ENCODE results near the gene TM9SF3.

TM9SF3 gene

DNA sequence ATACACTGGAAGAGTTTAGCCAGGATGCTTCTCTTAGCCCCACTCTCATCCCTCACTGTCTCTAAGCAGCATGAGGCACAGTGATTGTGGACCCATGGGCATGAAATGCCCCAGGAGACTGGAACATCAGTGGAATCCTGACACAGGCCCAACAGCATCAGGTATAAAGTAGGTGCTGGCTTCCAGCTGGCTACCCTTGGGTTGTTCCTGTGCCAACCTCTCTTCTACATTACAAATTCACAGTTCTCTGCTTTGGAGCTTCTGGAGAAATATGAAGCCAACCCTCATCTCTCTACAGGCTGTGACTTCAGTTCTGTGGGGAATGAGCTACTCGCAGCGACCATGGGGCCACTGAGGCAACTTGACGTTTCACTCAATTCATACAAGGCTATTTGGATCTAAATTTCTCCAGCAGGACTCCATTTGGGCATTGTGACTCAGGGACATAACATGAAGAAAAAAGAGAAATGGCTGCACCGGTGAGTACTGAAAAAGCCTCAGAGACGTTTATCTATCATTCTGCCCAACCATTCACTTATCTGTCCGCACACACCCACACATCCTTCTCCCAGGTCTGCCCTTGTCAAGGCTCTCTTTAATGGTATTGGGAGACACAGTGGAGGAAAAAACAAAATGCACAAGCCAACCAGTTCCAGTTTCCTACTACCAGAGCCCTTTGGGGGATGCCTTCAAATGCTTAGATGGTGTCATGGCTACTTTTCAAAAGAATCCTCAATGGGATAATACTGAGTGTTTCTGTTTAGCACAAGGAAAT lies 35.4 kb upstream of the TM9SF3 start:
- H3K4me3 ChIP-seq (ENCODE audit: control insufficient read depth, low read depth, low read length) = no peak overlapping the region
- no peak for DNase-seq (ENCODE audit: low read depth)
- TF ChIP-seq, protein P1, sequence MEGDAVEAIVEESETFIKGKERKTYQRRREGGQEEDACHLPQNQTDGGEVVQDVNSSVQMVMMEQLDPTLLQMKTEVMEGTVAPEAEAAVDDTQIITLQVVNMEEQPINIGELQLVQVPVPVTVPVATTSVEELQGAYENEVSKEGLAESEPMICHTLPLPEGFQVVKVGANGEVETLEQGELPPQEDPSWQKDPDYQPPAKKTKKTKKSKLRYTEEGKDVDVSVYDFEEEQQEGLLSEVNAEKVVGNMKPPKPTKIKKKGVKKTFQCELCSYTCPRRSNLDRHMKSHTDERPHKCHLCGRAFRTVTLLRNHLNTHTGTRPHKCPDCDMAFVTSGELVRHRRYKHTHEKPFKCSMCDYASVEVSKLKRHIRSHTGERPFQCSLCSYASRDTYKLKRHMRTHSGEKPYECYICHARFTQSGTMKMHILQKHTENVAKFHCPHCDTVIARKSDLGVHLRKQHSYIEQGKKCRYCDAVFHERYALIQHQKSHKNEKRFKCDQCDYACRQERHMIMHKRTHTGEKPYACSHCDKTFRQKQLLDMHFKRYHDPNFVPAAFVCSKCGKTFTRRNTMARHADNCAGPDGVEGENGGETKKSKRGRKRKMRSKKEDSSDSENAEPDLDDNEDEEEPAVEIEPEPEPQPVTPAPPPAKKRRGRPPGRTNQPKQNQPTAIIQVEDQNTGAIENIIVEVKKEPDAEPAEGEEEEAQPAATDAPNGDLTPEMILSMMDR (IDR thresholded peaks at IDR 0.05; ENCODE audit: control insufficient read depth, insufficient read depth, low read depth, low read length, missing control alignments) = no peak

DNA sequence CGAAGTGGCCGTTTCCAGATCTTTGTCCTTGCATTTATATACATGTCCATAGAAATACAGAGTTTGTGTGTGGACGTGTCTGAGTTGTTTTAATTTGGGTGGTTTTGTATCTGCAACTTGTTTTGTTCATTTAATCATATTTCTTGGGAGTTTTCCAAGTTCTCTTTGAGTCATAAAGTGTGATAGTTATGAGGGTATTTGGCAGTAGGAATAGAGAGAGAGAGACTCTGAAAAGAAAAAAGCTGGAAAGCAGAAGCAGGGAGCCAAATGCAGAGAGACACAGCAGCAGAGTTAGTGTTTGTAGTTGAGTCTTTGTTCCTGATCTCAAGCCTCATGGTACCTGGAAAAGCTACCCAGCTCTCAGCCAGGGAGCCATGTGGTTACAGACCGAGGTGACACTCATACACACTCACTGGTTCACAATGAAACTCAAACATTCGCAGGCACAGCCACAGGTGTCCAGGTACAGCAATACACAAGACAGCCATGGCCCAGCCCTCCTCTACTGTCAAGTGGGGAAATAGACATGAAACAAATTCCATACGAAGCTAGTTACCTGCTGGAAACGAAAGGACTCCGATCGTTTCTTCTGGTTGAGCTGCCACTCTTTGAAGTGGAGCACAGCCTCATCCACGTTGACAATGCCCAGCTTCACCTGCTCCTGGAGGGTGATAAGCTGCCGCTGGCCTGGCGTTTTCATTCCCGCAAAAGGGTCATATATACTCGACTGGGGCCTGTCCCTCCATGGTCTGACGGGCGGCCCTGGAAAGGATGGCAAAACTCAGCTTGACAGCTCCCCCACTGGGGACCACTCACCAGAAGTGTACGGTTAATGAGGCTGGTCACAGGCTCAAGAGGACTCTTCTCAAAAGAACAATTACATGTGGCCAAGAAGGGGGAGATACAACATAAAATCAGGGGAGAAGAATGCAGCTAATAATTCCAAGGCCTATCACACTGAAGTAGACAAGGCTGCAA lies 33.3 kb upstream of the TM9SF3 start:
- no peak overlapping the region for H3K4me3 ChIP-seq (ENCODE audit: control insufficient read depth, low read depth, low read length)
- TF ChIP-seq, protein P1 (IDR thresholded peaks at IDR 0.05; ENCODE audit: control insufficient read depth, insufficient read depth, low read depth, low read length, missing control alignments) = no peak
- DNase-seq (ENCODE audit: low read depth) = no peak

DNA sequence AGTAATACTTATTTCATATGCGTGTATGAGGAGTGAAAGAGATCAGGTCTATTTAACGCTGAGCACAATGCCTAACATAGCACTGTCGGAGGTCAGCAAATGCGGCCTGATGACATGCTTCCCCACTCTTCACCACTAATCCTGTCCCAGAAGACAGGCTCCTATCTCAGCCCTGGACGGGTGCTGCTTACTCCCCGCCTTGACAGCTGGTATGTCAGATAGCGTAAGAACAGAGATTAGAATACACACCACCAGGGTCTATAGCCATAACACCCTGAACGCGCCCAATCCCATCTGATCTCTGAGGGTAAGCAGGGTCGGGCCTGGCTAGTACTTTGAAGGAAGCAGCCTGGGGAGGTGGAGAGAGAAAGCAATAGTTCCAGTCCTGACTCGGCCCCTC lies 32.3 kb upstream of the TM9SF3 start:
- no peak overlapping the region for H3K4me3 ChIP-seq (ENCODE audit: control insufficient read depth, low read depth, low read length)
- TF ChIP-seq, protein P1 (IDR thresholded peaks at IDR 0.05; ENCODE audit: control insufficient read depth, insufficient read depth, low read depth, low read length, missing control alignments) = no peak
- no peak for DNase-seq (ENCODE audit: low read depth)

GRCh38 chr10:96618653-96619052 lies 31.8 kb upstream of the TM9SF3 start:
- H3K4me3 ChIP-seq (ENCODE audit: control insufficient read depth, low read depth, low read length) = no peak overlapping the region
- DNase-seq (ENCODE audit: low read depth) = no peak
- TF ChIP-seq, protein P1 (IDR thresholded peaks at IDR 0.05; ENCODE audit: control insufficient read depth, insufficient read depth, low read depth, low read length, missing control alignments) = no peak

GRCh38 chr10:96616961-96617360 lies 30.1 kb upstream of the TM9SF3 start:
- TF ChIP-seq, protein P1 (IDR thresholded peaks at IDR 0.05; ENCODE audit: control insufficient read depth, insufficient read depth, low read depth, low read length, missing control alignments) = no peak
- DNase-seq (ENCODE audit: low read depth) = no peak
- no peak overlapping the region for H3K4me3 ChIP-seq (ENCODE audit: control insufficient read depth, low read depth, low read length)

DNA sequence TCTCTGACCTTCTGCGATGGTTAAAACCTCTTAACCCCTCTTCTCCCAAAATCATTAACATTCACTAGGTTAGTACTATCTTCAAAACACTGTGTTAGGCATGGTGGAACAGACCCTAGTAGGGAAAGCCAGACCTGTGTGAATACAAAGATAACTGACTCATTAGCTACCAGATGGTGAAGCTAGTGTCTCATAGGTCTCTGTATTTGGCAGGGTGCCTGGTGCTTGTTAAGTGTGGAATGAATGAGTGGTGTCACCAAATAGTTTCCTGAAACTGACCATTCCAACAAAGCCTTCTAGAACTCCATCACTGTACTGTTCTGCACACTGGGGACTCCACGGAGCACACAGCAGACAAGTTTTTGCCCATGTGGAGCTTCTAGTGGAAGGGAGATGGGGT lies 27.7 kb upstream of the TM9SF3 start:
- H3K4me3 ChIP-seq (ENCODE audit: control insufficient read depth, low read depth, low read length) = no peak overlapping the region
- TF ChIP-seq, protein P1 (IDR thresholded peaks at IDR 0.05; ENCODE audit: control insufficient read depth, insufficient read depth, low read depth, low read length, missing control alignments) = no peak
- peak; percentile 86 for DNase-seq (ENCODE audit: low read depth)

Measured in AG09309 (cell line).